Esophagus (tissue), 2 donors: ENCODE results near the gene PAIP2. TPM values are rescaled to one million over a fixed set of nuclear protein-coding genes. Genes with fewer than 3 reads are reported as not detected.
A peak's percentile ranks its signal among the peaks of the same experiment; 100 is the strongest.

Experiments
- H3K27ac ChIP-seq, 2 donors: one replicate each; pipeline ENCODE4 v1.5.1; 2013; ENCODE audit warnings: low read depth in 2 of 2, mild to moderate bottlenecking in 2 of 2, inconsistent platforms in 1 of 2, low read length in 1 of 2, moderate library complexity in 1 of 2
- H3K27me3 ChIP-seq, 2 donors: one replicate each; pipeline ENCODE4 v1.6.1; 2013; ENCODE audit warnings: low read length in 2 of 2, control low read depth in 1 of 2, mild to moderate bottlenecking in 1 of 2; ENCODE audit not compliant: insufficient read depth in 2 of 2, control insufficient read depth in 1 of 2
- H3K36me3 ChIP-seq, 2 donors: one replicate each; pipeline ENCODE4 v1.6.1; 2013; ENCODE audit warnings: low read length in 1 of 2; ENCODE audit not compliant: control insufficient read depth in 2 of 2, insufficient read depth in 2 of 2
- H3K4me1 ChIP-seq, 2 donors: one replicate each; pipeline ENCODE4 v1.6.1; 2013; ENCODE audit warnings: low read length in 1 of 2; ENCODE audit not compliant: control insufficient read depth in 2 of 2, insufficient read depth in 2 of 2
- H3K4me3 ChIP-seq, 2 donors: one replicate each; pipeline ENCODE4 v1.5.1; 2013; ENCODE audit warnings: low read length in 2 of 2, mild to moderate bottlenecking in 2 of 2, low read depth in 1 of 2, moderate library complexity in 1 of 2
- H3K9me3 ChIP-seq, 2 donors: one replicate each; pipeline ENCODE4 v1.6.1; 2013; ENCODE audit warnings: mild to moderate bottlenecking in 2 of 2, low read depth in 1 of 2, low read length in 1 of 2, moderate library complexity in 1 of 2; ENCODE audit not compliant: control insufficient read depth in 2 of 2, insufficient read depth in 1 of 2
- WGBS, 2 donors: extraction: QIAGEN DNeasy Blood & Tissue Kit; methylation state at CpG; one replicate each; pipeline ENCODE4 v1.1.7; 2013; 5-methylcytosine and 5-hydroxymethylcytosine counted together
- polyA plus RNA-seq, 2 donors: library from polyadenylated mRNA; stranded (reverse); fragments of 200-250 nt; gene quantifications; one replicate each; pipeline ENCODE4 v1.2.3, GENCODE V29; 2013
- donor health status: healthy with polysubstance abuse.
- donor health status: Bipolar disorder and iron deficiency.

PAIP2 gene
- 10 to 100 TPM; 37.4 to 53.6 TPM for polyA plus RNA-seq

- Histone ChIP-seq H3K4me1 (no peaks in the 10 kb centered on the region), H3K36me3 (no peaks in the 10 kb centered on the region), H3K27me3 (no peaks in the 10 kb centered on the region), H3K4me3 (peak within 1 kb of the TSS; percentile 83 to 92), H3K27ac (peak within 1 kb of the TSS; percentile 97 to 99), H3K9me3 (no peaks in the 10 kb centered on the region)
- WGBS, 2 donors: 0% methylated on average over 61 to 66 of the region's 66 CpGs
Measured at GRCh38 chr5:139341689-139342422, at the start of gene PAIP2. Gene PAIP2 (plus strand): TSS chr5:139341854. CDS start chr5:139363785, 21,931 bp downstream.

GRCh38 chr5:139293202-139293506 is 48.5 kb upstream of the PAIP2 start:
- Histone ChIP-seq H3K27ac (peak overlapping the region; percentile 87 to 99), H3K4me3 (peak overlapping the region; percentile 89 to 93), H3K27me3 (no peaks in the 10 kb centered on the region), H3K36me3 (no peaks in the 10 kb centered on the region), H3K9me3 (no peaks in the 10 kb centered on the region), H3K4me1 (peaks cover 0 to 3% of the 10 kb centered on the region in 2 donors)
- WGBS, 2 donors: 25 to 27% methylated on average over 11 of the region's 11 CpGs

- Histone ChIP-seq H3K27me3 (no peaks in the 10 kb centered on the region), H3K9me3 (no peaks in the 10 kb centered on the region), H3K4me1 (peaks cover 0 to 3% of the 10 kb centered on the region in 2 donors), H3K4me3 (peak within 1 kb of the TSS; percentile 89 to 93), H3K36me3 (no peaks in the 10 kb centered on the region), H3K27ac (peak within 1 kb of the TSS; percentile 99)
- WGBS, 2 donors: 0% methylated on average over 82 to 88 of the region's 88 CpGs
Measured at GRCh38 chr5:139293507-139294373, 47.9 kb upstream of the PAIP2 start, which contains the start of gene MATR3. Gene MATR3 (plus strand): TSS chr5:139293740. CDS start chr5:139307416, 13,676 bp downstream.

GRCh38 chr5:139294374-139295165 is 47.1 kb upstream of the PAIP2 start:
- Histone ChIP-seq H3K27me3 (no peaks in the 10 kb centered on the region), H3K4me1 (peaks cover 0 to 3% of the 10 kb centered on the region in 2 donors), H3K27ac (peak overlapping the region; percentile 99), H3K36me3 (no peaks in the 10 kb centered on the region), H3K4me3 (peak overlapping the region; percentile 89 to 93), H3K9me3 (no peaks in the 10 kb centered on the region)
- 1% methylated on average over 47 to 48 of the region's 48 CpGs for WGBS, 2 donors

GRCh38 chr5:139295346-139296057 is 46.2 kb upstream of the PAIP2 start:
- peak overlapping the region; percentile 4 to 89 for H3K4me3 ChIP-seq
- peaks cover 2 to 5% of the 10 kb centered on the region in 2 donors for H3K4me1 ChIP-seq

GRCh38 chr5:139296198-139296597 is 45.5 kb upstream of the PAIP2 start:
- Histone ChIP-seq H3K36me3 (no peaks in the 10 kb centered on the region), H3K9me3 (no peaks in the 10 kb centered on the region), H3K27ac (no peak overlapping the region), H3K4me1 (peaks cover 2 to 5% of the 10 kb centered on the region in 2 donors), H3K4me3 (no peak overlapping the region), H3K27me3 (no peaks in the 10 kb centered on the region)
- WGBS, 2 donors: 44 to 51% methylated on average over 6 of the region's 6 CpGs

More at GRCh38 chr5:139295346-139296057, 46.2 kb upstream of the PAIP2 start:
- Histone ChIP-seq H3K36me3 (no peaks in the 10 kb centered on the region), H3K9me3 (no peaks in the 10 kb centered on the region), H3K27me3 (no peaks in the 10 kb centered on the region), H3K27ac (peak overlapping the region in 1 of 2 donors; percentile 34)
- whole genome bisulfite sequencing, 2 donors: 26 to 29% methylated on average over 16 of the region's 16 CpGs

- peaks cover 2 to 5% of the 10 kb centered on the region in 2 donors for H3K4me1 ChIP-seq
- H3K27ac ChIP-seq: no peak overlapping the region
- H3K36me3 ChIP-seq: no peaks in the 10 kb centered on the region
- no peak overlapping the region for H3K4me3 ChIP-seq
- no peaks in the 10 kb centered on the region for H3K27me3 ChIP-seq
- no peaks in the 10 kb centered on the region for H3K9me3 ChIP-seq
- WGBS, 2 donors: 75 to 77% methylated on average over 12 of the region's 12 CpGs
Measured at GRCh38 chr5:139296862-139297326, 44.8 kb upstream of the PAIP2 start.

- Histone ChIP-seq H3K36me3 (no peaks in the 10 kb centered on the region), H3K27me3 (no peaks in the 10 kb centered on the region), H3K4me1 (peaks cover 2 to 5% of the 10 kb centered on the region in 2 donors), H3K4me3 (no peak overlapping the region), H3K9me3 (no peaks in the 10 kb centered on the region), H3K27ac (no peak overlapping the region)
- 46 to 59% methylated on average over 2 of the region's 2 CpGs for WGBS, 2 donors
Measured at GRCh38 chr5:139297439-139298133, 44.1 kb upstream of the PAIP2 start.
